ENCODE measurements around the gene DHCR24. TPM values are rescaled to one million over a fixed set of nuclear protein-coding genes. Genes with fewer than 3 reads are reported as not detected.
A peak's percentile ranks its signal among the peaks of the same experiment; 100 is the strongest.

Gene DHCR24
- total RNA-seq, 1 donor from 2014 or later = 87.2 TPM

DNA sequence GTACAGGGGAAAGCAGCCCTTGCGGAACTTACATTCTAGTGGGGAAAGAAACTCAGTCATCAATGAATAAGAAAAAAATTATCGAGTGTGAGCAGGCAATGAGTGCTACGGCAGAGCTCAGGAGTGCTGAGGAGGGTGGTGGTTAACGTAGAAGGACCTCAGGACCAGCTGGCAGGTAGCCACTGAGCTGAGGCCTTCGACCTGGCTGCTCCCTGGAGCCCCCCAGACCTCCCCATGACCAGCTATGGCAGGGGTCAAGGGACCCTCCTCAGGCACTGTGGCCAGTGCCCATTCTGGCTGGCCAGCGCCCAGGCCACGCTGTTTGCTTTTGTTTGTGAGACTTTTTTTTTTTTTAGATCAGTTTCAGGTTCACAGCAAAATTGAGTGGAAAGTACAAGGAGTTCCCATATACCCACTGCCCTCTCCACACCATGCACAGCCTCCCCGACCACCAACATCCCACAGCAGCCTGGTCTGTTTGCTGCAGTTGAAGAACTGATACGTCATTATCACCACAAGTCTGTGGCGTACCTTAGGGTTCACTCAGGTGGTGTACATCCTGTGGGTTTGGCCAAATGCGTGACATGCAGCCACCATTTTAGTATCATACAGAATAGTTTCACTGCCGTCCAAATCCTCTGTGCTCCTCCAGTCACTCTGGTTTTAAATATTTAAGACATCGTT lies 74.1 kb downstream of the DHCR24 start:
- TF ChIP-seq, protein P1, sequence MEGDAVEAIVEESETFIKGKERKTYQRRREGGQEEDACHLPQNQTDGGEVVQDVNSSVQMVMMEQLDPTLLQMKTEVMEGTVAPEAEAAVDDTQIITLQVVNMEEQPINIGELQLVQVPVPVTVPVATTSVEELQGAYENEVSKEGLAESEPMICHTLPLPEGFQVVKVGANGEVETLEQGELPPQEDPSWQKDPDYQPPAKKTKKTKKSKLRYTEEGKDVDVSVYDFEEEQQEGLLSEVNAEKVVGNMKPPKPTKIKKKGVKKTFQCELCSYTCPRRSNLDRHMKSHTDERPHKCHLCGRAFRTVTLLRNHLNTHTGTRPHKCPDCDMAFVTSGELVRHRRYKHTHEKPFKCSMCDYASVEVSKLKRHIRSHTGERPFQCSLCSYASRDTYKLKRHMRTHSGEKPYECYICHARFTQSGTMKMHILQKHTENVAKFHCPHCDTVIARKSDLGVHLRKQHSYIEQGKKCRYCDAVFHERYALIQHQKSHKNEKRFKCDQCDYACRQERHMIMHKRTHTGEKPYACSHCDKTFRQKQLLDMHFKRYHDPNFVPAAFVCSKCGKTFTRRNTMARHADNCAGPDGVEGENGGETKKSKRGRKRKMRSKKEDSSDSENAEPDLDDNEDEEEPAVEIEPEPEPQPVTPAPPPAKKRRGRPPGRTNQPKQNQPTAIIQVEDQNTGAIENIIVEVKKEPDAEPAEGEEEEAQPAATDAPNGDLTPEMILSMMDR (IDR thresholded peaks at IDR 0.05) = no peak
- Mint-ChIP-seq H3K27me3 (ENCODE audit: unreplicated experiment) (peaks cover 9% of the 10 kb centered on the region), H3K4me1 (ENCODE audit: unreplicated experiment) (peaks cover 7% of the 10 kb centered on the region), H3K36me3 (ENCODE audit: unreplicated experiment) (no peaks in the 10 kb centered on the region), H3K27ac (ENCODE audit: unreplicated experiment) (no peak overlapping the region), H3K9me3 (ENCODE audit: unreplicated experiment) (no peaks in the 10 kb centered on the region), H3K4me3 (ENCODE audit: unreplicated experiment) (no peak overlapping the region)
- peak; percentile 60 for DNase-seq (ENCODE audit: extremely low spot score, unreplicated experiment)

DNA sequence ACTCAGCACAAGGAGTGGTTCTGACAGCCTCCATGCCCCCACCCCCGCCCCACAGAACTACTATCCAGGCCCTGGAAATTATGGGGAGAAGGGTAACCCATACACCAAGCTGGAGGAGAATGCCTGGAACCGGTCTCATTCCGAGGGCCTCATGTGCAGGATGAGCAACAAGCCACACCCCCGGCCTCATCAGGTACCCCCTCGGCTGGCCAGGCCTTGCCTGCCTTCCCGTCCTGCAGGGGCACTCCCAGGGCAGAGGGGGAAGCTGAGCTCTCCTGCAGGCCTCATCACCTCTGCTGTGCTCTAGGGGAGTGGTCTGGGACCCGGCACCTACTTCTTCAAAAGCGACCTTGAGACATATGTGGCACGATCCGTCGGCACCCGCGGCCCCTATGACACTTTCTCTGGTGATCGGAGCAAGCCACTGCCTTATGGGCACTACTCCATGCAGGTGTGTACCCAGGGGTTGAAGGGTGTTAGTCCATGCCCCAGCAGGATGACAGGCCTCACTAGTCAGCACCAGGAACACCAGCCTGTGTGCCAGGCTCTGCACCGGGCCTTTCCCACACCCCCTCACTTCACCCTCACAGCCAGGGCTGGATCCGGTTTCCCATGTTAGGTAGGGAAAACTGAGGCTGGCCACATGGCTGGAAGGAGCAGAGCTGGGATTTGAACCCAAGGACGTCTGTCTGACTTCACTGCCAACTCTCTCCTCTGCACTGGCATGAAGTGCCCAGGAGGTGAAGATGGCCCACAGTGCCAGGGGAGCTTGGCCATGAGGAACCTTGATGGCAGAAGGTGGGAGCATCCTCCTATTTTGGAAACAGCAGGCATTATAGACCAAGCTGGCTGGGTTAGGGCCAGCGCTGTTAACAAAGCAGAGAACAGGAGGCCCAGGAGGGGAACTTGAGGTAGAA lies 75.0 kb downstream of the DHCR24 start:
- H3K36me3 Mint-ChIP-seq (ENCODE audit: unreplicated experiment) = no peaks in the 10 kb centered on the region
- peak; percentile 82 for DNase-seq (ENCODE audit: extremely low spot score, unreplicated experiment)

DNA sequence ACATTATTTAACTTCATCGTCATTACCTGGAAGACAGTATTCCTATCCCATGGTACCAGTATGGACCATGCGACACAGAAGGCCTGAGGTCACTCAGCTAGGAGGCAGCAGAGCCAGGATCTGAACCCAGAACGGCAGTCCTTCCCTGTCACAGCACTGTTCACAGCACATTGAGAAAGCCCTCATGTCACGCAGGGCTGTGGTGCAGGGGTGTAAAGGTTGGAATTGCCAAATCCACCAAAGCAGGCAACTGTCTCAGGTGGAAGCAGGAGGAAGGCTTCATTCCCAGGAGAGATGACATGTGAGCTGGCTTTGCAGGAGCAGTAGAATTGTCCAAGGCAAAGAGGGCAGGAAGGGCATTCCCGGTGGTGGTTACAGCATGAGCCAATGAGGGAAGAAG lies 75.9 kb downstream of the DHCR24 start:
- DNase-seq (ENCODE audit: extremely low spot score, unreplicated experiment) = peak; percentile 57
- no peak overlapping the region for H3K27ac Mint-ChIP-seq (ENCODE audit: unreplicated experiment)
- H3K36me3 Mint-ChIP-seq (ENCODE audit: unreplicated experiment) = no peaks in the 10 kb centered on the region
- H3K9me3 Mint-ChIP-seq (ENCODE audit: unreplicated experiment) = no peaks in the 10 kb centered on the region
- TF ChIP-seq, protein P1 (IDR thresholded peaks at IDR 0.05) = no peak
- no peak overlapping the region for H3K4me3 Mint-ChIP-seq (ENCODE audit: unreplicated experiment)
- H3K27me3 Mint-ChIP-seq (ENCODE audit: unreplicated experiment) = no peaks in the 10 kb centered on the region
- peaks cover 7% of the 10 kb centered on the region for H3K4me1 Mint-ChIP-seq (ENCODE audit: unreplicated experiment)

More for the DNA sequence above, 75.0 kb downstream of the DHCR24 start:
- H3K27me3 Mint-ChIP-seq (ENCODE audit: unreplicated experiment) = peaks cover 6% of the 10 kb centered on the region
- no peak overlapping the region for H3K27ac Mint-ChIP-seq (ENCODE audit: unreplicated experiment)
- TF ChIP-seq, protein P1 (IDR thresholded peaks at IDR 0.05) = no peak
- H3K9me3 Mint-ChIP-seq (ENCODE audit: unreplicated experiment) = no peaks in the 10 kb centered on the region
- H3K4me1 Mint-ChIP-seq (ENCODE audit: unreplicated experiment) = peaks cover 7% of the 10 kb centered on the region
- no peak overlapping the region for H3K4me3 Mint-ChIP-seq (ENCODE audit: unreplicated experiment)

DNA sequence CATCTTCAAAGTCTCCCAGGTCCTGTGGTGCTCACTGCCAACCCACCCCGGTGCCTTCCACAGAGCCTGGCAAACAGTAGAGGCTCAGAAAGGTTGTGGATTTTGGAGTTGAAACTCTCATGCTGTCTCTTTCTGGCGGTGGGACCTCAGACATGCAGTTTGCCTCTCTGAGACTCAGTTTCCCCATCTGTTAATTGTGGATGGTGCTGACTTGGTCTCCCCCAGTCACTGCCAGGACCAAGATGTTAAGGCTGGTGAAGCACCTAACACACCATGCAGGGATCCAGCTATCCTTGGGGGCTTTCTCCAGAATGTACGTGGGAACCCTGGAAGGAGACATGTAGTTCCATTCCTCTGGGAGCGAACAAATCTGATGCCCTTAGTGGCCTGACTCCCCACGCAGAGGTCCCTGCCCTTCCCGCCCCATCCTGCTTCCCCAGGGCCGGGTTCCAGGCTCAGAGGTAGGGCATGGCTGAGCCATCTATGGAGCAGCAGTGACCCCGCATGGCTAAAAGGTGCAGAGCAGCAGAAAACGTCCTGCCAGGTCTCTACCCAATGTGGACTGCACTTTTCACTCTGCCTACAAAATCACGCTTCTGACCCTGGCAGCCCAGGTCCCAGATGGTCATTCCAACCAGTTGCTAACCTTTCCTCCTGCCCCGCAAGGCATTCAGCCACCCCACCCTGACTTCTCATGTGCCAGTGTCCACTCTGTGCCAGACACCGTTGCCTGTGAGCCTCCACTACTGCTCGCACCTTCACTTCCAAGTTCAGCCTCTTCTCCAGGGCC lies 76.6 kb downstream of the DHCR24 start:
- Mint-ChIP-seq H3K36me3 (ENCODE audit: unreplicated experiment) (no peaks in the 10 kb centered on the region), H3K9me3 (ENCODE audit: unreplicated experiment) (no peaks in the 10 kb centered on the region), H3K27ac (ENCODE audit: unreplicated experiment) (no peak overlapping the region), H3K27me3 (ENCODE audit: unreplicated experiment) (no peaks in the 10 kb centered on the region), H3K4me3 (ENCODE audit: unreplicated experiment) (no peak overlapping the region), H3K4me1 (ENCODE audit: unreplicated experiment) (peaks cover 7% of the 10 kb centered on the region)
- TF ChIP-seq, protein P1 (IDR thresholded peaks at IDR 0.05) = peak; percentile 94
- DNase-seq (ENCODE audit: extremely low spot score, unreplicated experiment) = peak; percentile 85
